Loucy (cell line): Measurements from ENCODE around the gene GAB2.

Experiments
- H2AFZ ChIP-seq: fragments of 200-600 bp; sonication (generic); 2 replicates; pipeline ENCODE4 v1.6.0; 2016; ENCODE audit warnings: antibody characterized with exemption, mild to moderate bottlenecking, low read length, moderate library complexity
- H3F3A ChIP-seq: fragments of 200-600 bp; 2 replicates; pipeline ENCODE4 v1.6.0; 2016; ENCODE audit warnings: antibody characterized with exemption, low read depth, mild to moderate bottlenecking
- H3K27me3 ChIP-seq: fragments of 200-600 bp; sonication (generic); 2 replicates; pipeline ENCODE4 v1.6.1; 2014; ENCODE audit warnings: low read length, mild to moderate bottlenecking; ENCODE audit not compliant: insufficient read depth, poor library complexity, severe bottlenecking
- H3K36me3 ChIP-seq: fragments of 200-600 bp; sonication (generic); 2 replicates; pipeline ENCODE4 v1.6.1; 2016; ENCODE audit warnings: low read length; ENCODE audit not compliant: insufficient read depth
- H3K4me1 ChIP-seq: fragments of 200-600 bp; sonication (generic); 2 replicates; pipeline ENCODE4 v1.5.1; 2014; ENCODE audit warnings: low read length, mild to moderate bottlenecking; ENCODE audit not compliant: insufficient read depth, poor library complexity, severe bottlenecking
- H3K4me2 ChIP-seq: fragments of 200-600 bp; sonication (generic); 2 replicates; pipeline ENCODE4 v1.6.0; 2014; ENCODE audit warnings: antibody characterized with exemption, low read length, low read depth, mild to moderate bottlenecking; ENCODE audit not compliant: poor library complexity, severe bottlenecking
- H3K4me3 ChIP-seq: fragments of 200-600 bp; sonication (generic); 2 replicates; pipeline ENCODE4 v1.5.1; 2014; ENCODE audit warnings: low read length, mild to moderate bottlenecking, mixed read lengths; ENCODE audit not compliant: poor library complexity, severe bottlenecking
- H3K79me2 ChIP-seq: fragments of 200-600 bp; sonication (generic); 2 replicates; pipeline ENCODE4 v1.6.1; 2014; ENCODE audit warnings: low read length; ENCODE audit not compliant: insufficient read depth
- H3K9ac ChIP-seq: fragments of 200-600 bp; sonication (generic); 2 replicates; pipeline ENCODE4 v1.6.0; 2014; ENCODE audit warnings: mild to moderate bottlenecking, low read depth, low read length, moderate library complexity; ENCODE audit not compliant: poor library complexity, severe bottlenecking
- H3K9me2 ChIP-seq: fragments of 200-600 bp; sonication (generic); replicated peaks from 2 replicates; pipeline ENCODE4 v1.6.1; 2016; ENCODE audit warnings: low read depth, low read length, mixed read lengths
- H3K9me3 ChIP-seq: fragments of 200-600 bp; sonication (generic); 2 replicates; pipeline ENCODE4 v1.6.1; 2014; ENCODE audit warnings: mild to moderate bottlenecking, antibody characterized with exemption, low read length, low read depth; ENCODE audit not compliant: insufficient read depth
- H4K20me1 ChIP-seq: fragments of 200-600 bp; sonication (generic); 2 replicates; pipeline ENCODE4 v1.6.0; 2014; ENCODE audit warnings: antibody characterized with exemption, low read length, mild to moderate bottlenecking; ENCODE audit not compliant: insufficient read depth, poor library complexity, severe bottlenecking
- EZH2phosphoT487 ChIP-seq: fragments of 200-600 bp; IDR thresholded peaks from 2 replicates; pipeline ENCODE4 v1.6.1; 2018; ENCODE audit warnings: antibody characterized with exemption, mild to moderate bottlenecking, moderate library complexity, borderline replicate concordance
- TF ChIP-seq, protein P1 (sequence below): fragments of 200-600 bp; sonication (generic); conservative IDR thresholded peaks from 2 replicates; pipeline ENCODE4 v1.5.1; 2014; ENCODE audit warnings: mild to moderate bottlenecking, antibody characterized with exemption, low read length

GAB2 gene

DNA sequence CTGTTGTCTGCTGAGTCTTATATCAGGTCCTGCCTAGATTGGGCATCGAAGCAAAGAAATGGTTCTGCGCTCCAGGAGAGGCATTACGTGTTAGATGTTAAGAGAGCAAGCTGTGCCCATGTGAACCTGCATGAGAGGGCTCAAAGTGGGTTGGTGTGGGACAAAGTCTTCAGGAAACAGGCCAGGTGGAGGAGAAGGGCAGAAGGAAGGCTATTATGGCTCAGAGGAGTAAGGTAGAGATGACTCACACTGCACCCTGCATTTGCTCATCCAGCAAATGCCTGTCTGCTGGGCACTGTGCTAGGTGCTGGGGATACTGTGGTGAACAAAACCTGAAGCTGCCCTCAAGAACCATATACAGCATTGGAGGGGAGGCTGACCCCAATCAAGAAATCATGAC lies 223.1 kb downstream of the GAB2 start:
- no peak for TF ChIP-seq EZH2phosphoT487
- TF ChIP-seq, protein P1, sequence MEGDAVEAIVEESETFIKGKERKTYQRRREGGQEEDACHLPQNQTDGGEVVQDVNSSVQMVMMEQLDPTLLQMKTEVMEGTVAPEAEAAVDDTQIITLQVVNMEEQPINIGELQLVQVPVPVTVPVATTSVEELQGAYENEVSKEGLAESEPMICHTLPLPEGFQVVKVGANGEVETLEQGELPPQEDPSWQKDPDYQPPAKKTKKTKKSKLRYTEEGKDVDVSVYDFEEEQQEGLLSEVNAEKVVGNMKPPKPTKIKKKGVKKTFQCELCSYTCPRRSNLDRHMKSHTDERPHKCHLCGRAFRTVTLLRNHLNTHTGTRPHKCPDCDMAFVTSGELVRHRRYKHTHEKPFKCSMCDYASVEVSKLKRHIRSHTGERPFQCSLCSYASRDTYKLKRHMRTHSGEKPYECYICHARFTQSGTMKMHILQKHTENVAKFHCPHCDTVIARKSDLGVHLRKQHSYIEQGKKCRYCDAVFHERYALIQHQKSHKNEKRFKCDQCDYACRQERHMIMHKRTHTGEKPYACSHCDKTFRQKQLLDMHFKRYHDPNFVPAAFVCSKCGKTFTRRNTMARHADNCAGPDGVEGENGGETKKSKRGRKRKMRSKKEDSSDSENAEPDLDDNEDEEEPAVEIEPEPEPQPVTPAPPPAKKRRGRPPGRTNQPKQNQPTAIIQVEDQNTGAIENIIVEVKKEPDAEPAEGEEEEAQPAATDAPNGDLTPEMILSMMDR: no peak
- no peaks in the 10 kb centered on the region for H3F3A ChIP-seq
- H3K27me3 ChIP-seq: no peaks in the 10 kb centered on the region
- peak overlapping the region; percentile 1 for H3K4me2 ChIP-seq
- H2AFZ ChIP-seq: no peak overlapping the region
- no peak overlapping the region for H3K4me3 ChIP-seq
- no peaks in the 10 kb centered on the region for H4K20me1 ChIP-seq
- H3K79me2 ChIP-seq: peaks cover 10% of the 10 kb centered on the region; the same call in 1 of the 2 replicates
- H3K9me2 ChIP-seq: no peaks in the 10 kb centered on the region
- H3K36me3 ChIP-seq: no peaks in the 10 kb centered on the region; the same call in 1 of the 2 replicates
- H3K4me1 ChIP-seq: peaks cover 42% of the 10 kb centered on the region
- H3K9ac ChIP-seq: no peak overlapping the region
- no peaks in the 10 kb centered on the region for H3K9me3 ChIP-seq

DNA sequence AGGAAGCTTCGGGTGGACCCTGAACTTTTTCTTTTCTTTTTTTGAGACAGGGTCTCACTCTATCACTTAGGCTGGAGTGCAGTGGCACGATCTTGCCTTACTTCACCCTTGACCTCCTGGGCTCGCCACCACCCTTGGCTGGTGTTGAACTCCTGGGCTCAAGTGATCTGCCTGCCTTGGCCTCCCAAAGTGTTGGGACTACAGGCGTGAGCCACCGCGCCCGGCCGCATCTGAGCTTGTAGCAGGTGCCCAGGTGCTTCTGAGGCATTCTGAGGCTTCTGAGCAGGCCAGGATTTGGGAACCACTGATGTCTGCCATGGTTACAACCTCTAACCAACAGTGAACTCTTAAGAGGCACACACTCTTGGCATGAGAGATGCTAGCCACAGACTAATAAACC lies 223.8 kb downstream of the GAB2 start:
- no peaks in the 10 kb centered on the region for H3F3A ChIP-seq
- H3K4me1 ChIP-seq: peaks cover 46% of the 10 kb centered on the region
- H3K36me3 ChIP-seq: no peaks in the 10 kb centered on the region
- TF ChIP-seq EZH2phosphoT487: no peak
- TF ChIP-seq, protein P1: no peak
- no peak overlapping the region for H3K9ac ChIP-seq
- H3K4me2 ChIP-seq: no peak overlapping the region
- H3K9me2 ChIP-seq: no peaks in the 10 kb centered on the region
- H3K4me3 ChIP-seq: no peak overlapping the region
- no peaks in the 10 kb centered on the region for H4K20me1 ChIP-seq
- no peaks in the 10 kb centered on the region for H3K9me3 ChIP-seq
- peaks cover 17% of the 10 kb centered on the region; the same call in 1 of the 2 replicates for H3K79me2 ChIP-seq
- no peaks in the 10 kb centered on the region for H3K27me3 ChIP-seq
- no peak overlapping the region for H2AFZ ChIP-seq

DNA sequence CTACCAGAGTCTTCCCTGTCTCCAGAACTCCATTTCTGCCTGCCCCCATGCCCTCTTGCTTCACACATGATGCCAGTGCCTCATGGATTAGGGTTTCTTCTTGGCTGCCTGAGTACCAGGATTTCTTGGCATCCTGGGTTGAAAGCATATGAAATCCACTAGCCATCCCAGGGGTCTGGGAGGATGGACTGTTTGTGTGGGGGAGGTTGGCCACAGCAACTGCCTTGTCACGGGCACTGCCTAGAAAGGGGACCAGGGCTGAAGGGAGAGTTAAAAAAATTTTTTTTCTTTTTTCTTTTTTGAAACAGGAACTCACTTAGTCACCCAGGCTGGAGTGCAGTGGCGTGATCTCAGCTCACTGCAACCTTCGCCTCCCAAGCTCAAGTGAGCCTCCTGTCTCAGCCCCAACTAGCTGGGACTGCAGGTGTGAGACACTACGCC lies 224.7 kb downstream of the GAB2 start:
- TF ChIP-seq, protein P1: no peak
- TF ChIP-seq EZH2phosphoT487: no peak
- Histone ChIP-seq H3K36me3 (no peaks in the 10 kb centered on the region), H3K4me3 (no peak overlapping the region)

More for the DNA sequence above, 224.7 kb downstream of the GAB2 start:
- Histone ChIP-seq H2AFZ (no peak overlapping the region), H4K20me1 (no peaks in the 10 kb centered on the region), H3K27me3 (no peaks in the 10 kb centered on the region), H3K9ac (no peak overlapping the region), H3K79me2 (peaks cover 18% of the 10 kb centered on the region; the same call in 1 of the 2 replicates), H3K4me2 (peak overlapping the region; percentile 28), H3K4me1 (peaks cover 46% of the 10 kb centered on the region), H3F3A (no peaks in the 10 kb centered on the region), H3K9me2 (no peaks in the 10 kb centered on the region), H3K9me3 (no peaks in the 10 kb centered on the region)
